ENCODE data around the gene CCNQ.

GRCh38 chrX:153633607-153634180 is 34.8 kb upstream of the CCNQ start:
- TF ChIP-seq CTCF (conservative IDR thresholded peaks at IDR 0.05 in 1 of 2, IDR thresholded peaks at IDR 0.05 in 1 of 2; ENCODE audit: low read depth in 1 of 2, low read length in 2 of 2) = no peak
- no peak for TF ChIP-seq EZH2 (IDR thresholded peaks at IDR 0.05; ENCODE audit: low read length, missing control alignments)
